Medulla oblongata (tissue), 1 donor: ENCODE data around the gene TGFB2.

Experiments
- DNase-seq: peaks from one replicate; pipeline ENCODE4 v3.0.0-alpha.2; 2015; ENCODE audit errors: extremely low spot score

The TGFB2 gene

DNA sequence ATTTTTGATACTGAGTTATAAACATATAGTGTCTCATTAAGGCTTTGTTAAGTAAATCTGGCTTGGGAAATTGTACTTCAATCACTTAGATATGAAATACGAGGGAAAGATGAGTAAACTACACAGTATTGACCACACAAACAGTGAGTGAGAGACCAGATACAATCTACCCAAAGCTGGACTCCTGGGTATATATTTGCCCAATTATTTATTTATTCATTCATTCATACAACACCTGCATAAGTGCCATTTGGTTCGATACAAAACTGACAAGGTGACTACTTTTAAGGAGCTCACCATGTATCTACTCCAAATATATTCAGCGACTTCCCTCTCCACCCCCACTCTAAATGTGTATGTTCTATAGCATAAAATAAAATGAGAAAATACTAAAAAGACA is 143.4 kb downstream of the TGFB2 start:
- no peak for DNase-seq

GRCh38 chr1:218488986-218489385 is 143.8 kb downstream of the TGFB2 start:
- no peak for DNase-seq

- DNase-seq, result no peak
Measured at GRCh38 chr1:218490406-218490922, 145.3 kb downstream of the TGFB2 start.

DNA sequence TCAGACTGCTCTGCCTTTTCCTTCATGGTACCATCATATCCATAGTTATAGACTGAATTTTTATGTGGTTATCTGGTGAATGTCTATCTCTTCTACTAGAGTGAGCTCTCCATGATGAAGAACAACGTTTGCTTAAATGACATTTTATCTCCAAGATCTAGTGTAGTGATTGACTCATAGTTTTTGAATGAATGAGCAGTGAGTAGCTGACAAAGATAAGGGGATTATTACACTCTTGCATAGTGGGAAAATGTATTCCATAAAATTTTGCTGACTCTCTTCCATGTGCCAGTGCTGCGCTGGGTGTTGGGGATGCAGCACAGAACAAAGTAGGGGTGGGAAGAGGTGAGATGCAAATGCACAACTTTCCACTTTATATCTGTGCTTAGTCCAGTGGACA is 147.7 kb downstream of the TGFB2 start:
- DNase-seq, result no peak

DNA sequence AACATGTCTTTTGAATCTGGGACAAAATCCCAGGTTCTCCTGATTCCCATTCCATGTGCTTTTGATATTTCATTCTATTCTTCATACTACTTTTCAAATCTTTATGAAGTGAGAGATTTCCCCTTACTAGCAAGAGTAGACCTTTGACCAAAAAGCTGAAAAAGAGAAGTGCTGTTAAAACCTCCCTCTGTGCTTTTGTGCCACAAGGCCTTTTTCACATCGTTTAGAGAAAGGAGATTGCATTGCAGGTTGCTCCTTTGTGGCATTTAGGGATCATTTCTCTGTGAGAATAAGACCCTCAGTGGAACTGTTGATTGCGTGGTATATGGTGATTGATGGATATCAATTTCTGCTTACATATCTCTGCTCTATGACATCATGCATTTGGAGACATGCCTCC is 148.8 kb downstream of the TGFB2 start:
- DNase-seq, result no peak
